ENCODE data around the gene DRICH1.
A peak's percentile ranks its signal among the peaks of the same experiment; 100 is the strongest.
"Not testable (repeated sequence)": the region's sequence is repeated elsewhere in the genome, so short reads cannot be mapped to it uniquely, and the experiment has no call there.

The DRICH1 gene

DNA sequence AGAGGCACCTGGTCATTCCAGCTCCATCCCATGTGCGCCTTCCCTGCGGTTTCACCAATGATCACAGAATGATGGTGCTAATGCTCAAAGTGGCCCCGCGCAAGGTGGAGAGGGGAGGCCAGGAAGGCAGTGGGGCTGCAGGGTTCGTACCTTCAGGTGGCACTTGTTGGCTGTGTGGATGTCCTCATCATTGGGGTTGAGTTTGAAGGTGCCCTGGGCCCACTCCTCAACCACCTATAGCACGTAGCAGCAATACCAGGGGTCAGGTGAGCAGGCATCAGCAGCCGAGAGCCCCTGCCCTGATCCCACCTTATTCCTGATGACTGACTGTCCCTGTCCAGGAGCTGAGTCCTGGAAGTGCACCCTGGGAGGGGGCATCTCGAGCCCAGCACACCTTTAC is 20.6 kb upstream of the DRICH1 start:
- no peak for DNase-seq (ENCODE audit: low read depth, low spot score)
- H3K4me3 ChIP-seq (ENCODE audit: low read length), result no peak overlapping the region

DNA sequence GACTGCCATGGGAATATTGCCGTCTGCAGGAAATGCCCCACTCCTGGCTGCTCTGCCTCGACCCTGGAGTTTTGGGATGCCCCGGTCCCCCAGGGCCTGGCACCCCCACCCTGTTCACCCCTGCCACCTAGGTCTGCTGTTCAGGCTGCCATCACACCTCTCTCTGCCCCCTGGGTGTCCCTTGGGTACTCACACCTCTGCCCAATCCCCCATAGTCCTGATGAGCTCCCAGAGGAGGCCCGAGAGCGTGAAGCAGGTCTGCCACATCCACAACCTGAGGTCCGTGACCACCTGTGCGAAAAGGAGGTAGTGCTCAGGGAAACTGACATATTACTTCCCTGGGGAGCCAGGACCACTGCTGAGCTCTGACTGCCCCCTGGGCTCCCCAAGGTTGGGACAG is 20.2 kb upstream of the DRICH1 start:
- no peak for DNase-seq (ENCODE audit: low read depth, low spot score)
- no peak overlapping the region for H3K4me3 ChIP-seq (ENCODE audit: low read length)

DNA sequence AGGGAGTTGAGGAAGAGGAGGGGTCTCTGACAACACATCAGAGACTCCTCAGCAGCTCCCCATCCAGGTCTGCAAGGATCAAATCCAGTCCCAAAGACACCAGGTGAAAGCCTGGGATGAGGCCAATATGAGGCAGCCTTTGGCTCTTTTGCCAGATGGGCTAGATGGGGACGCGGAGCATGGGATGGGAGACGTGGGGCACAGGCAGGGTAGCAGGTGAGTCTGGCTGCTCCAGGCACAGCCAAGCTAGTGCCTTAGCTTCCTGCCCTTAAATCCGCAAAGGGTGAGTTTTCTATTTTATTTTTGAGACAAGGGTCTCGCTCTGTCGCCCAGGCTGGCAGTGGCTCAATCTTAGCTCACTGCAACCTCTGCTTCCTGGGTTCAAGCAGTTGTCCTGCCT is 19.6 kb upstream of the DRICH1 start:
- H3K4me3 ChIP-seq (ENCODE audit: low read length), result no peak overlapping the region
- DNase-seq (ENCODE audit: low read depth, low spot score), result no peak

DNA sequence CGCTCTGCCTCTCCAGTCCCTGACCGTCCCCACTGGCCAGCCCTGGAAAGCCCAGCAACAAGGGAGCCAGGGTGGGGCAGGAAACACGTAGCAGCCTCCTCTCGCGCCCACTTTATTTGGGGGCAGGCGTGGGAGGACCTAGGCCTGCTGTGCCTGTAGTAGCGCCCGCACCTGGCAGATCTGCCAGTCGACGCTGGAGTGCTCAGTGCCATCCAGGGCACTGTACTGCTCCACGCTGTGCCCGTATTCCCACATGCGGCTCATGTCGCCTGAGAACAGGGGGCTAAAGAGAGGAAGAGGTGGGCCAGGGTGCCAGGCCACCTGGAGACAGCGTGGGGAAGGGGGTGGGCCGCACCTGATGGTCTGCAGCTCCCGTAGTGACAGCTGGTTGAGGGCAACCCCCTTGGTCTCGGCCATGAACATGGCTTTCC is 17.0 kb upstream of the DRICH1 start:
- no peak overlapping the region for H3K4me3 ChIP-seq (ENCODE audit: low read length)
- DNase-seq (ENCODE audit: low read depth, low spot score), result no peak

DNA sequence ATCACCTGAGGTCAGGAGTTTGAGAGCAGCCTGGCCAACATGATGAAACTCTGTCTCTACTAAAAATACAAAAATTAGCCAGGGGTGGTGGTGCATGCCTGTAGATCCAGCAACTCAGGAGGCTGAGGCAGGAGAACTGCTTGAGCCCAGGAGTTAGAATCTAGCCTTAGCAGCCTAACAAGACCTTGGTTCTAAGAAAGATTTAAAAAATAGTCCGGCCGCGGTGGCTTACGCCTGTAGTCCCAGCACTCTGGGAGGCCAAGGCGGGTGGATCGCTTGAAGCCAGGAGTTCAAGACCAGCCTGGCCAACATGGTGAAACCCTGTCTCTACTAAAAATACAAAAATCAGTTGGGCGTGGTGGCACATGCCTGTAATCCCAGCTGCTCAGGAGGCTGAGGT is 14.4 kb upstream of the DRICH1 start:
- not testable (repeated sequence) for H3K4me3 ChIP-seq (ENCODE audit: low read length); DNase-seq (ENCODE audit: low read depth, low spot score)

DNA sequence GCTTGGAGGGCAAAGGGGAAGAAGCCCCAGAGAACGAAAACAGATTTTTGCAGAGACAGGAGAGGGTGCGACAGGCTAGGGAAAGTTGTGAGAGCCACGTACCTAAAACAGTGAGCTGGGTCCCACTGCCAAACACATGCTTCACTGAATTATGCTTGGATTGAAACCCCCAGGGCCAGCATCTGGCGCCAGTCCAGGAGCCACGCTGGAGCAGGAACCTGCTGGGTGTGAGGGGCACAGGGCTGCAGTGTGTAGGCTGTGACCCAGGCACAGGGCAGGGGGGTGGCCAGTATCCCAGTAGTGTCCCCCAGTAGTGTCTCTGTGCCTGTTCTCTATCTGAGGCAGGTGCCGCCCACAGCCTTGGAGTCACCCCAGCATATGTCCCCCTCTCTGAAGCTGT is 8.1 kb upstream of the DRICH1 start:
- not testable (repeated sequence) for H3K4me3 ChIP-seq (ENCODE audit: low read length); DNase-seq (ENCODE audit: low read depth, low spot score)

DNA sequence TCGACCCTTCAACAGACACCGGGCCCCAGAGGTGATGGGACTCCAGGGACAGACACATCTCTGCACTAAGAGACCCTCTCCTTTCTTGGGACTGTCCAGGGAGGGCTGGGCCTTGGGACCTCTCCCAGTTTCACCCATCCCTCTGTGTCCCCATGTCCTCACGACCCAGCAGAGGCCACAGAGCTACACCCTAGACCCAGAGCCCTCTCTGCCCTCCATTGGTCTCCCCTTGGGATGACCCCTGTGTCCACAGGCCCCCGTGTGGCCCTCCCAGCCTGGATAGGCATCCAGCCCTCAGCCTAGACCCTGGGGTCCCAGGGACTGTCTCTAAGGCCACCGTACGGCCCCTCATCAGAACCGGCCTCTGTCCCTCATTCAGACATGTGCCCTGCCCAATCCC is 7.5 kb upstream of the DRICH1 start:
- no peak for DNase-seq (ENCODE audit: low read depth, low spot score)
- no peak overlapping the region for H3K4me3 ChIP-seq (ENCODE audit: low read length)

DNA sequence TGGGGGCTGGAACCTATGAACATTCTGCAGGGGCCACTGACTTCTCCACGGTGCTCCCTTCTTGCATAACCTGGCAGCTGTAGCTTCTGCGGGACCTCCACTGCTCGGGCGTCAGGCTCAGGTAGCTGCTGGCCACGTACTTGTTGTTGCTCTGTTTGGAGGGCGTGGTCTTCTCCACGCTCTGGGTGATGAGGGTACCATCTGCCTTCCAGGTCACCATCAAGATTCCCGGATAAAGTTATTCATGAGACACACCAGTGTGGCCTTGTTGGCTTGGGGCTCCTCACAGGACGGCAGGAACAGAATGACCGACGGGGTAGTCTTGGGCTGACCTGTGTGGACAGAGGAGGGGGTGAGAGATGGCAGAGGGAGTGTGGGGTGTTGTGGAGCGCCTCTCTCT is 6.5 kb upstream of the DRICH1 start:
- no peak for DNase-seq (ENCODE audit: low read depth, low spot score)
- H3K4me3 ChIP-seq (ENCODE audit: low read length), result no peak overlapping the region

DNA sequence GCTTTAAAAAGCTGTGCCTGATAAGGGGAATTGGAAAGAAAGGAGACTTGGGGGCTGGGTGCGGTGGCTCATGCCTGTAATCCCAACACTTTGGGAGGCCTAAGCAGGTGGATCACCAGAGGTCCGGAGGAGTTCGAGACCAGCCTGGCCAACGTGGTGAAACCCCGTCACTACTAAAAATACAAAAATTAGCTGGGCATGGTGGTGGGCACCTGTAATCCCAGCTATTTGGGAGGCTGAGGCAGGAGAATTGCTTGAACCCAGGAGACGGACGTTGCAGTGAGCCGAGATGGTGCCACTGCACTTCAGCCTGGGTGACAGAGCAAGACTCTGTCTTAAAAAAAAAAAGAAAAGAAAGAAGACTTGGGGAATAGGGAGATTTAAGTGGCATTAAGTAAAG is 3.2 kb upstream of the DRICH1 start:
- not testable (repeated sequence) for H3K4me3 ChIP-seq (ENCODE audit: low read length); DNase-seq (ENCODE audit: low read depth, low spot score)

DNA sequence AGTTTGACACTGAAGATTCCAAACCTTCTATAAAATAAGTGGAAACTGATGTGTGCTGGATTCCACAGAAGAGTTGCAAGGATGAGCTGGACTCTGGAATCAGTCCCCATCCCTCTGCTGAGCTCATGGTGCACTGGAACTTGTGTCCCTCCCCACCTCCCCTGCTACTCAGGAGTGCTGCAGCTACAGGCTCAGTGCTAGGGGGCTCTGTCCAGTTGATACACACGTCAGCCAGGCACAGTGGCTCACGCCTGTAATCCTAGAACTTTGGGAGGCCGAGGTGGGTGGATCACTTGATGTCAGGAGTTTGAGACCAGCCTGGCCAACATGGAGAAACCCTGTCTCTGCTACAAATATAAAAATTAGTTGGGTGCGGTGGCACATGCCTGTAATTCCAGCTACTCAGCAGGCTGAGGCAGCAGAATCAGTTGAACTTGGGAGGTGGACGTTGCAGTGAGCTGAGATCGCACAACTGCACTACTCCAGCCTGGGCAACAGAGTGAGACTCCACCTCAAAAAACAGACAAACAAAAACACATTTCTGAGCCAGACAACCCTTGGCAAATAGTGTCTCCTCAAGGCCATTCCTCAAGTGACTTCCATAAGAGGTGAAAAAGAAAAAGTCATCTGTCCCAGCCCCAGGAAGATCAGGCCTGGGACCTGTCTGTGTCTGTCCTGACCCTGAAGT is 3.9 kb downstream of the DRICH1 start:
- H3K4me3 ChIP-seq (ENCODE audit: low read length); DNase-seq (ENCODE audit: low read depth, low spot score): not testable (repeated sequence)

DNA sequence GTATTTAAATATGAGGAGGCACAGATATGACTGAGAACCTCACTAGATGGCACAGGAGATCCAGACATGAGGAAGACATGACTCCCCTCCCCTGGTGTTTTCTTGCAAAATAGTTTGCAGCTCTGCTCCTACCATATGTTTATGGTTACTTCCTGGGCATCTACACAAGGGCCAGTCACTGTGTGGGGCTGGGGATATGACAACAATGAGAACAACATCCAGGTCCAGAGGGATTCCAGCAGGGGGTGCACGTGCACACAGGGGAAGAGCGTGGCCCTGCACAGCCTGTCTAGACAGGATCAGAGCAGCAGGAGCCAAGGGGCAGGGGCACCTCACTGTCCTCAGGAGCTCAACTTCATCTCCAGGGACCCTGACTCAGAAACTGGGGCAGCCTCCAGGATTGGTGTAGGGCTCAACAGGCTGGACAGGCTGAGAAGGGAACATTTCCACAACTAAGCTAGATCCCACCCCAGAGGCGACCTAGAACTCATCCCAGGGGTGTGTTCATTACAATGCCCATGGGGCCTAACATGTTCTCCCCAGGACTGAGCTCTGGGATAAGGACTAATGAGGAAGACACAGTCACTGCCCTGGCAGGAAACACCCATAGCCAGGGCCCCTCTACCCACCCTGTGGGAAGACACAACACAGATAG is 4.6 kb downstream of the DRICH1 start:
- not testable (repeated sequence) for H3K4me3 ChIP-seq (ENCODE audit: low read length)
- peak; percentile 40 for DNase-seq (ENCODE audit: low read depth, low spot score)

DNA sequence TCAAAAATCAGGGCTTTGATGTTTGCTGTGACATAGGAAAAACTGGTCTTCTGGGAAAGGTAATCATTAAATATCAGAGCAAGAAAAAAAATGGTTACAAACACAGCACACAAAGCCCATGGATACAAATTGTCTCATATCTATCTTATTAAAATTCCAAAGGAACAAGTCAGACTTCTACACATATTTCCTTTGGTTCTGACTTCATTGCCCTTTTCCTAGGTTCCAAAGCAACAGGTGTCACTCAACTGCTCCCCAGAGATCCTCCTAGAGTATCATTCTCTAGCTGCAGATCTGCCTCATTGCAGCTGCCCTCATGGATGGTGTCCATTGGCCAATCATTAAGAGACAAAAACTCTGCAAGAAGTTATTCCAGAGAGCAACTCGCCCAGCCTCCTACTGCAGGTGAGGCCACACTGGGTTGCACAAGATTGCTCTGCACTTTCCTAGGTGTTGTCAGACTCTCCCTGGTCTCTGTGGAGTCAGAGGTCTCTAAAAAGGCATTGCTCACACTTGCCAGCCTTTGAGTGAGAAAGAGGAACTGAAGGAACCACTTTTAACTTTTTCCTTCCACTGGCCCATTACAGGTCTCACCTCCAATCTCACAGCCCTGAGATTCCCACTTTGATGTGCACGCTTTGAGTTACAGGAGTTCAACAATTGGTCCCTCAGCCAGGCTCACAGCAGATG is 5.7 kb downstream of the DRICH1 start:
- DNase-seq (ENCODE audit: low read depth, low spot score), result no peak
- H3K4me3 ChIP-seq (ENCODE audit: low read length), result no peak overlapping the region

DNA sequence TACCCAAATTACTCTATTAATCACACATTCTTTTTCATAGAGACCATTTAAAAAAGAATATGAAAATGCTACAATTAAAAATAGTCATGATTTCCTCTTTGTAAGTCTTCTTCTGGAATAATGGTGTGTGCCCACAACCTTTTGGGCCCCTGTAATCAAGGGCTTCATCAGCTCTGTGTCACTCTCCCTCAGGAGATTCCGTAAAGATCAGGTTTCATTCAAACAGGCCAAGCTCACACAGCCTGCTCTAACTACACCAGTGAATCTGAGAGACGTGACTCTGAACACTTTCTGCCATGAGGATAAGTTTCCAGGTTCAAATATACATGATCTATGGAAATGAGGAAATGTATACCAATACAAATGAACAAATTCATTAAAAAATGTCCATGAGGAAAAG is 9.5 kb downstream of the DRICH1 start:
- no peak for DNase-seq (ENCODE audit: low read depth, low spot score)
- no peak overlapping the region for H3K4me3 ChIP-seq (ENCODE audit: low read length)

DNA sequence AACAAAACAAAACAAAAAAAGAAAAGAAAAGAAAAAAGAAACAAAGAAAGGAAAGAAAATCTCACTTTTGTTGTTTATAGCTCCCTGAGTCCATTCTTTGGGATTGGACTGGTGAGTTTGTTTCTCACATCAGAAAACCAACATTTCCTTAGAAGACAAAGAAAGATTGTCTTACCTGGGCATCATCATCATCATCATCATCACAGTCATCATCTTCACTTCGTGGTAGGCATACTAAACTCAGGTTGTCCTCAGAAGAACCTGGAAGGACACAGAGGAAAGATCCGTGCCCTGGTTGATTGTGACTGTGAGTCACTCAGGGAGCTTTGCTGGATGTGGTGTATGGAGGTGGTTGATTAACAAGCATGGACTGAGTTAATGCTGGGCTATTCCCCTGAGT is 10.2 kb downstream of the DRICH1 start:
- DNase-seq (ENCODE audit: low read depth, low spot score), result not testable (repeated sequence)

DNA sequence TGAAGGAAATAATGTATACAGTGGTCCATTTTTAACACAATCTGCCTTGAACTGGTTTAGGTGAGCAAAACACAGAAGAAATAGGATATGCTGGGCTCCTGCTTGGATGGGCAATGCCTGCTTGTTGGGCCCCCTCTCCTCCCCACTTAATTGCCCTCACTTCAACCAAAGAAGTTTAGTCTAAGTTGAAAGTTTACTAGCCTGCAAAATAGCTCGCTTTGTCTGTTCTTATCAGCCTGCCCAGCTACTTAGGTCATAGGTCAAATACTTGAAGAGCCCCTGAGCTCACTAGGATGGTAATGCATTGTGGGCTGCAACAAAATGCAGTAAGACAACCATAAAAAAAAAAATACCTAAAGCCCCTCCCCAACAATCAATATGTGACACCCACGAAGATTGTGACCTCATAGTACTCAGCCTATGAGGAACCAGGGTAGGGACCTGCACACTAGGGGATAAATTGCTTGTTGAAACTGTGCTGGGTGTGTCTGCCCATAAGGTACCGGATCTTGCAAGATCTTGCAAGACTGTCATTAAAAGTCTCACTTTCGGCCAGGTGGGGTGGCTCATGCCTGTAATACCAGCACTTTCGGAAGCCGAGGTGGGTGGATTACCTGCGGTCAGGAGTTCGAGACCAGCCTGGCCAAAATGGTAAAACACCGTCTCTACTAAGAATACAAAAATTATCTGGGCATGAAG is 10.9 kb downstream of the DRICH1 start:
- no peak for DNase-seq (ENCODE audit: low read depth, low spot score)
- H3K4me3 ChIP-seq (ENCODE audit: low read length), result no peak overlapping the region

More for the DNA sequence above, 10.2 kb downstream of the DRICH1 start:
- H3K4me3 ChIP-seq (ENCODE audit: low read length), result not testable (repeated sequence)

DNA sequence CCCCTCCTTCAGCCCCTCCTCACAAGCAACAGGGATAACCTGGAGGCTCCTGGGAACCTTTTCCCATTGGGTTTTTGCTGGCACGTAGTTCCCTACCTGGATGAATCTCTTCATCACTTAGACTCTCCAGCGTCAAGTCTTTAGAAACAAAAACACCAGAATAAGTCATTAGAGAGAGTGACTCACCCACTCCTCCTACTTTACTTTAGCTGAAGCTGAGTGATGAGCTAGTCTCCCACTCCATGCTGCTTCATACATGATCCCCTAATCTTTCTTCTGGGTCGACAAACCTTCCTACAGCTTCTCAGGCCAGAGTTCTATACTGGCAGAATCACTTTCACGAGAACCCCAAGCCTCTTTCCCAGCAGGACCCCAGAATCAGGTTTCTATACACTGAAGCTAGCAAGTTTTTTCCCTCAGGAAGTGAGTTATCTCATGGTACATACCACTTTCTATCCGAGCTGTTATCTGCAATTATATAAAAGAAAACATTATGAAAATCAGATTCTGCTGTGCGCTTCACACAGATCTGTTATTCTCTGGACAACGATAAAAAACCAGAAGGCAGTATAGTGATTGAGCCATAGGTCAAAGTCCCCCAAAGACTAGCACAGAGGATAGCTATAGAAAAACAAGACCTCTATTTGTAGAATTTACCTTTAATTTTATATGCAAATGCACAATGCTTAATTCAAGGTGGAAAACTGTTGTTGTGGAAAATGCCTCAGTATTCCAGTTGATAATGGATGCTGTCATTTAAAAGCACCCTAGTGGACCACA is 18.7 kb downstream of the DRICH1 start:
- DNase-seq (ENCODE audit: low read depth, low spot score), result no peak

DNA sequence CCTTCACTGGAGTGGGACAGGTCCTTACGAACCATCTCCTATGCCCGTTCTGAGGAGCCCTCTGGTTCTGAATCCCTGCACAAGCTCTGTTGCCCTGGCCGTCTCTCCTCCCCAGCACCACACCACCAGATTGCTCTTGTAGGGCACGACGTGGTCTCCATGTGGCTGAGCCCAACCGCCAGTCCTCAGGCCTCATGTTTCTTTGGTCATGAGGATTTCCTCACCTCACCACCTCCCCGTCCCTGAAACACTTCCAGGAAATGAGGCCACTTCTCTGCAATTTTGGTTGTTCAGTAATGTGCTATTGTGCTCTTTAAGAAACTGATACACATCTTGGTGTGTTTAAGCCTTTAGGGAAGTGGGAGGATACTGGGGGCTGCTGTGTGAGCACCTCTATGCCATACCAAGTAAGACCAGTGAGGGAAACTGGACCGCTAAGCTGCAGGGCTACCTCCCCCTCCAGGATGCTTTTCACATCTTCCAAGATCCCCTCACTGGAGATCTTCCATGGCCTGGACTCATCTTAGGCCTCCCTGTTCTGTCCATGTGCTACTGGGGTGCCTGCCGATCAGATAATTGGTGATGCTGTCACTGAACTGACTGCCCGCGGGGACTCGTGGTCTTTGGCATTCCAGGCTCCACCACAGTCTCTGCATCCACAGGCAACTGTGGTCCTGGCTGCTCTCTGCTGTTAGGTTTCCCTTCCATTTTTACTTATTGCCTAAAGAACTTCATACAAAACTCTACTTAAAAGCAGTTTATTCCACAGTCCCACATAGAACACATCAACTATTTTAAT is 21.9 kb downstream of the DRICH1 start:
- H3K4me3 ChIP-seq (ENCODE audit: low read length), result no peak overlapping the region
- no peak for DNase-seq (ENCODE audit: low read depth, low spot score)

More for the DNA sequence above, 18.7 kb downstream of the DRICH1 start:
- no peak overlapping the region for H3K4me3 ChIP-seq (ENCODE audit: low read length)

DNA sequence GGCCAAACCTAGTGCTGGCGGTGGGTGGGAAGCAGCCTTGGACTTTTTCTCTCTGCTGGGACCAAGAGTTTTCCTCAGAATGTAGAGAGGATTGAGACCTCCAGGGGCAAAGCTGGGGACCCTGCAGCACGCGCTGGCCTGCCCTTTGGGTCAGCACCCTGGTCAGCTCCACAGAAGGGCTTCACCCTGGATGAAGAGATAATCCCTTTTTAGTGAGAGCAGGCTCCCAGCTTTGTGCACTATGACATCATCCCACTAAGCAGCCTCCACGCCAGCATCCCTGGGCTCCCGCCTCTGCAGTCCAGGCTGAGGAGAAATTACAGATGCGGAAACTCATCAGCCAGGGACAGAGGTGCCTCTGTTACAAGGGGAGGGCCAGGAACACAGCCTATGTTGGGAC is 23.5 kb downstream of the DRICH1 start:
- DNase-seq (ENCODE audit: low read depth, low spot score), result no peak
- H3K4me3 ChIP-seq (ENCODE audit: low read length), result no peak overlapping the region

All from Jurkat, Clone E6-1 (cell line).